RPMI7951 (cell line): Measurements from ENCODE around the gene WDFY2. TPM values are rescaled to one million over a fixed set of nuclear protein-coding genes. Genes with fewer than 3 reads are reported as not detected.
A peak's percentile ranks its signal among the peaks of the same experiment; 100 is the strongest.
"Not testable (repeated sequence)": the region's sequence is repeated elsewhere in the genome, so short reads cannot be mapped to it uniquely, and the experiment has no call there.

Experiments used
- DNase-seq: peaks from one replicate; pipeline ENCODE4 v3.0.0-alpha.2; 2012; ENCODE audit warnings: low read depth
- total RNA-seq: library from RNA; depleted of rRNA; stranded (reverse); fragments of >200 nt; shearing (Covaris generic); gene quantifications from 2 replicates; pipeline ENCODE4 v1.2.3, GENCODE V29; 2014

The WDFY2 gene
- total RNA-seq, 1 experiment from 2014 or later: 3.4 TPM

DNA sequence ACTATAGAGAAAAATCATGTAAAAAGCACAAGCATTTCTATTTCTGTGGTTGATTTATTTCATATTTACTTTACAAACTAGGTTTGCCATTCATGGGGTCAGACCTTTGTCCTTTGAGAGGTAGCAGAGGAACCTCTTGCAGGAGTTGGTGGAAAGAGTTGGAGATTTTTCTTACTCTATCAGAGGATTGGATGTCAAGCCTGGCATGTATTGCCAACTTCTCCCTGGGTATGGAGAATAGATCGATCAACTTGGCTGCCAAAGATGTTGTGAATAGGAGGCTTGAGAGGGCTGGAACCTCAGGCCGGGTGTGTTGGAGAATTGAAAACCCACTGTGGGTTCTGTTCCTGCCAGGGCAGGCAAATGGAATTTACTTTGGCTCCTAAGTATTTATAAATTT lies 81.2 kb downstream of the WDFY2 start:
- no peak for DNase-seq

DNA sequence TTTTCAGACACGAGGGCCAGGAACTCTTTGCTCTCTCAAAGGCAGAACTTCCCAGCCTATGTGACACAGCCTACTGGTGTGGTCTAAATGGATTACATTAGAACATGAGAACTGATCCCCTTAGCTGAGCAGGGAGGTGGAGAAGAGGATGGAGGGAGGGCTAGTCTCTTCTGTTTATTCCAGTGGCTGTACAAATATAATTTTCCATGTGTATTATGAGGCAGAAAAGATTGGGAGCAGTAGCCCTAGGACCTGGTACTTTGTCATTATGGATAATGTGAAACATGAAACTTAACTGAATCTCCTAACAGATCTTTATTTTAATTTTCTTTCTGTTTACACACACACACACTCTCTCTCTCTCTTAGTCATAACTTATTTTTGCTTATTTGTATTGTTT lies 82.1 kb downstream of the WDFY2 start:
- DNase-seq: no peak

DNA sequence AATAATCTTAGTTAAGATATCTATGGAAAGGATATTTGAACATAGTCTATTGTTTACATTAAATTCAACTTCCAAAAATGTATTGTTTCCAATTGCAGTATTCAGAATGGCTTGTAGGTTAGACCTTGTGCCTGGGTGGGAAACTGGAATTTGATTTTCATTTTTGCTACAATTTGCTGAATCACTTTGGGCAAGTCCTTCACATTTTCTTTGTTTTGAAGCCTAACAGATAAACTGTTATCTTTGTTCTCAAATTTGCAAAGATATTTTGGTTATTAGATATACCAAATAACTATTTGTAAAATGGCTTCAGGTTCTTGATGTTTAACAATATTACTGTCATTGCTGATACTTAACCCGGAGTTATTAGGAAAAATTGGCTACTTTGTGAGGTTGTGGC lies 82.6 kb downstream of the WDFY2 start:
- no peak for DNase-seq

DNA sequence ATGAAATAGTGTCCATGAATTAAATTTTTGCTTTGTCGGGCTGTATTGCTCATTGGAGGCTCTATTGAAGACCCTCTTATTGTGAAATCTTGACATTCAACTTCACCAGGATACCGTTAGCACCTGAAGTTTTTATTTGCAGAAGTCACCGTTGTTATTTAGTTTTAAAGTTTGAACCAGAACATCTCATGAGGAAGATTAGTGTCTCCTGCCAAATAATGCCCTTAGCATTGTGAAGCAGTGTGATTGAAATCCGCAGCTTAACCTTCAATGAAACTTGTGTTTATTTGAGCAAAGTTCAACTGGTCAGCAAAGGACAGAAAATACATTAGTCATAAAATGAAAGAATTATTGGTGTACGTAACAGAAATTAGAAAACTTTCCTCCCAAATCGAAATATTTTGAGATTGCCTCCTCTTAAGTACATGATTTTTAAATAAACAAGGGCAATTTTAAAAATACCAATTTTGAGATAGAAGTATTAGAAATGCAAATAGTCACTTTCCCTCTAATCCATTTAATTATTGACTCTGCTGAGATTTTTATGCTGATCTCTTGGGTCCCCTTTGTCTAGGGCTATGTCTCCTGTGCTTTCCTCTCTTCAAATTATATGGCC lies 84.4 kb downstream of the WDFY2 start:
- no peak for DNase-seq

DNA sequence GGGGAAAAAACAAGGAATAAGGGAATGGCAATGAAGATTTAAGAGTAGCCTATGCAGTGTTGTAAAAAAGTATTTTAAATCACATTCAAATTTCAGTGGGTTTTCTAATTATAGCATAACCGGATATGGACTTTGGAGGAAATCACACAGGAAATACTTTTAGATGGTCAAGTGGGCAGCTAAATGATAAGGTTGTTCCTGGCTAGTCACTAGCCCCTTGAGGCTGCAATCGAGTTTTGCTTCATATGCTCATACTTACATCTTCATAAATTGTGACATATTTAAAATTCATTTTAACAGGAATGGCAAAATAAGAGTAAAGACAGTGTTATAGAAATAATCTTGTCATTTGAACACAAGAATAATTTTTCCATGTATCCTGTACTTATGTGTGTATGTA lies 88.9 kb downstream of the WDFY2 start:
- DNase-seq: peak; percentile 20

DNA sequence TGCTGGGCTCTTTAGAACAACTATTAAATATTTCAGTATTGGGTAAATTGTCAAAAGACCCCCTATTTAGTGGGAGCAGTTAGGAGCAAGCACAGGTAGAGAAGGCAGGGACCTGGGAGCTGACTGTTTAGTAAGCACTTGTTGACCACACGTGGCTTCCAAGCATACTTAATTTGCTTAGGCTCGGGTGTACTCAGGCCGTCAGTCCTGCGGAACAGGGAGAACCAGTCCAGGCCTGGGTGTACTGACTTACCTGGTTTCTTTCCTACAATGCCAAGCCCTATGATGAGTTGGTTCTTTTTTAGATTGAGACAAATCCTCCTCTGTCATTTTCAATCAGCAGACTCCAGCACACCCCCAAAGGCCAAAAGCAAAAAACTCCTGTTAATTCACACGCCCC lies 90.0 kb downstream of the WDFY2 start:
- no peak for DNase-seq

DNA sequence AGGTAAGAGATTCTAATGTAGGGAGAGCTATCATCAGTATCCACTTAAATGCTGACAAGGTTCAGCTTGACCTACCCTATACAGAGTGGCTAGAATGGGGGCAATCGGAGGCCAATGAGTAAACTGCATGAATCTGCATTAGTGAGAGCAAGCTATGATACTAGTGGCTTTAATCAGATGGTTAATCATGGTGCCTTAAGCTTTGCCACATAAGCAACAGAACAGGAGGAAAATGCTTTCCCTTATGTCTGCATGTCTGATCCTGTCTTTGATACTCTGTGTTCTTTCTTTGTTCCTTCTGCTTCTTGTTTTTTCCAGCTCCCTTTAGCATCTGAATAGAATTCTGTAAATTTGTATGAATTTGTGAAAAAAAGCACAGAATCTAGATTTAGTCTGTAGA lies 91.1 kb downstream of the WDFY2 start:
- DNase-seq: no peak

DNA sequence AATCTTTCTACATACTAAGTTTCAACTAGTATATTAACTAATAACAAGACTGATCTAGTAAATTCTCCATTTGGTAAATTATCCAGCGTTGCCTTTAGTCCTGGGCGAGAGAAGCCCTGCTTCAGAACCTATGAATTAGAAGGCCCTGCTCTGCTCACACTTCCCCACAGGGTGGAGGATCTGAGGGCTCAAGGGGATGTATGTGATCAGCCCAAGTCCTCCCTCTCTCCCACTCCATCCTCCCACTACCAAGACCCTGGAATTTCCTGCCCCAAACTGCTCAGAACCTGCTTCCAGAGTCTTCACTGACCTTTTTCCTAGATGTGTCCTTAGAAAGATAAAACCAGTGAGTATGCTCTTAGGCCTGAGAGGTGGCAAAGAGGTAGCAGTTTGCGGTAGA lies 91.6 kb downstream of the WDFY2 start:
- DNase-seq: no peak

DNA sequence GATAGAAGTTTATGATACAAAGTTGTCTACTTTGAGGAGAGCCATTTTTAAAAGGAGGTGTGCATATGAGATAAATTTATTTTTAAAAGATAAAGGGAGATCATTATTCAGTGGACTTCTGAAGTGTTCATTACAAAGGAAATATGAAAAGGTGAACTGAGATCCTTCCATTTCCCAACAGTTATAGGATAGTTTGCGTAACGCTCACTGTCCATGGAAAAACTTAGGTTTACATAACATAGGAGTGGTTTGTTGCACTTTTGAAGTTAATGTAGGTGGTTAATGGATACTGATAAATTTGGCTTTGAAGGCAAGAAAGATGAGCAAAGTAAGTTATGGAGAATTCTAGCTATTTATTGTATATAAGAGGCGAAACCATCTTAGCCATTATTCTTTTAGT lies 92.5 kb downstream of the WDFY2 start:
- DNase-seq: no peak

DNA sequence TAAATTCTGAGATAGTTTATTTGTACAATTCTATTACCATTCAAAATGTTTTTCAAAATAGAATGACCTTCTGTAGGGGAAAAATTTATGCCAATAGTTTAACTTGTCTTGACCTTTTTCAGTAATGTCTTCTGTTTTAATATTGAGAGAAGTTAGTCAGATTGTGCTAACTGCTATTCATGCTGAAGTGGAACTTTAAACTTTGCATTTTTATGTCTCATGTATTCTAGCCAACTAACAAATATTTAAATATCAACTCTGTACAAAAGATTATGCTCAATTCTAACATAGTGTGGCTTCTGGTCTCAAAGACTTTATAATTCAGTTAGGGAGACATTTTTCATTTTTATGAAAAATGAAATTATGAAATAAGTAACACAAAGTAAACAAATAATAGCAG lies 94.2 kb downstream of the WDFY2 start:
- DNase-seq: no peak

DNA sequence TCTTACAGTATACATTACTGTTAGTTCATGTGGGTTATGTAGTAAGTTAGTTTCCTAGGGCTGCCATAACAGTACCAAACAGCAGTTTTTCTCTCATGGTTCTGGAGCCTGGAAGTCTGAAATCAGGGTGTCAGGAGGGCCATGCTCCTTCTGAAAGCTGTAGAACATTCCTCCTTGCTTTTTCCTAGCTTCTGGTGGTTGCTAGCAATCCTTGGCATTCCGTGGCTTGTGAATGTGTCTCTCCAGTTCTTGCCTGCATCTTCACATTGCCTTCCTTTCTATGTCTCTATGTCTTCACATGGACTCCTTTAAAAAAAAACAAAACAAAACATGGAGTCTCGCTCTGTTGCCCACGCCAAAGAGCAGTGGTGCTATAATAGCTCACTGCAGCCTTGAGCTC lies 95.4 kb downstream of the WDFY2 start:
- no peak for DNase-seq

DNA sequence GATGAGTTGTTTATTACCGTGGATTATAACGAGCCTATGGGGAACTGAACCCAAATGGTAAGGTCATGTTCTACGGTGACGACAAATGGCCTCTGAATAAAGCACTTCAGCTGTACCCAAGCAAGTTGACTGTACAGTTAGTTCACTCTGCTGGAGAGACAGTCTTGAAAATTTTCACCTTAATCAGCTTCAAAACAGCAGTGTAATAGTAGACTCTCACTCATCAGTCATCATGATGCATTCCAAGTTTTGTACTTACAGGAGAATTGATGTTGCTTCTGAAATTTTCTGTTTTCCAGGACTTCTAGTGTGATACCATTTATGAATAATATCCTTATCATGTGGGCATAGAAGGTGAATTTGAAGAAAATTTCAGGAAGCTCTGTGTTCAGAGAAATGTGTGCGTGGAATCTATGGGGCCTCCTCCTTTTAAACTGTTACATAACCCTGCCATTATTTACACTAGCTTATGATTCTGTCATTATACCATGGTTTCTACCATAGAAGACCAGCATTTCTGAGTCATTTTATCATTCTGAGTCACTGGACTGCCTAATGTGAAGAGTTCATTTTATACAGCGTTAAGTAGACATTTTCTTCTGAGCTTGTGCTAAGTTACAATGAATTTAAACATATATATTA lies 96.9 kb downstream of the WDFY2 start:
- peak; percentile 78 for DNase-seq

DNA sequence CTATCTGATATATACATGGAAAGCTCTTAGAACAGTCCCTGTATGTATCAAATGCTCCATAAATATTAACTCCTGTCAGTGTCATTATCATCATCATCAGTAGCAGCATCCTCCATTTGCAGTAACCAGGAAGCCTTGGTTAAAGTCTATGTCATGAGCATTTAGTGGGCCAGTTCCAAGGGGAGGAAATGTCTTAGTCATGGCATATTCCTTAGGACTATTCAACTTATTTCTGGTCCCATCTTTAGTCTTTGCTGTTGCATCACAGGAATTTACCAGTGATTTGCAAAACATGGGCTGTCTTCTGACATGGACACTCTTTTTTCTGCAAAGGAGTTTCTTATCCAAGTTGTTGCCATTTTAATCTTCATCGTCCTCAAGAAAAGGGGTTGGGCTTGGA lies 98.4 kb downstream of the WDFY2 start:
- peak; percentile 27 for DNase-seq

DNA sequence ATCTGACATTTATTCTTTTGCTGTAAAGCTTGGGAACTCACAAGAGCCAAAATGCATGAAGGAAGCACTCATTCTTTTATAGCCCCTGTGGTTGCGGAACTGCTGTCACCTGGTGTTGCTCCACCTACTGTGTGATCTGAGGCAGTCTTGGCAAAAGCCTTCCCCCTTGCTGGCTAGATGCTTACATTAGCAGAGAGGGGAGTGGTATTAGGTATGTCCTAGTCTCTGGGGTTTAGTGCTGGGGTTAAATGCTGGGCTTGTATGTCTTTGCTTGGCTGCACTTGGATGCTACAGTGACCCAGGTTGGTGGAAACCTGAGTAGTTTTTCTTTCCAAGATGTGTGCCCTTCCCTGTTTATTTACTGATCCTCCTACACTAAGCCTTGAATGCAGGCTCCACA lies 99.3 kb downstream of the WDFY2 start:
- DNase-seq: no peak

DNA sequence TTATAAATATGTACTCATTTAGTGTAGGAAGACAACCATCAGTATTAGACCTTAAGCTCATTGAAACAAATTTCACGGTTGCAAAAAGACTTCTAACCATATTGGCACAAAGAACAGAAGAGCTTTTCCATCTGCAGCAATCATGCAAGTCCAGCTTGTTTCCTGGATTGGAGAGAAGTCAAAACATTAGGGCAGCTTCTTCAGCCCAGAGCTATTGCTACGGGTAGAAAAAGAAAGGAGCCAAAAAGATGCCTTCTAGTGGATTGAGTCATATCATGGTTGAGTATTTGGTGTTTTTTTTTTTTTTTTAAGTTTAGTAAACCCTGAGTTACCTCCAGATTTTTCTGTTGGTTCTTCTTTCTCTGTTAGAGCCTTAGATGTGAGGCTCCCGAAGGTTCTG lies 99.8 kb downstream of the WDFY2 start:
- DNase-seq: peak; percentile 78

DNA sequence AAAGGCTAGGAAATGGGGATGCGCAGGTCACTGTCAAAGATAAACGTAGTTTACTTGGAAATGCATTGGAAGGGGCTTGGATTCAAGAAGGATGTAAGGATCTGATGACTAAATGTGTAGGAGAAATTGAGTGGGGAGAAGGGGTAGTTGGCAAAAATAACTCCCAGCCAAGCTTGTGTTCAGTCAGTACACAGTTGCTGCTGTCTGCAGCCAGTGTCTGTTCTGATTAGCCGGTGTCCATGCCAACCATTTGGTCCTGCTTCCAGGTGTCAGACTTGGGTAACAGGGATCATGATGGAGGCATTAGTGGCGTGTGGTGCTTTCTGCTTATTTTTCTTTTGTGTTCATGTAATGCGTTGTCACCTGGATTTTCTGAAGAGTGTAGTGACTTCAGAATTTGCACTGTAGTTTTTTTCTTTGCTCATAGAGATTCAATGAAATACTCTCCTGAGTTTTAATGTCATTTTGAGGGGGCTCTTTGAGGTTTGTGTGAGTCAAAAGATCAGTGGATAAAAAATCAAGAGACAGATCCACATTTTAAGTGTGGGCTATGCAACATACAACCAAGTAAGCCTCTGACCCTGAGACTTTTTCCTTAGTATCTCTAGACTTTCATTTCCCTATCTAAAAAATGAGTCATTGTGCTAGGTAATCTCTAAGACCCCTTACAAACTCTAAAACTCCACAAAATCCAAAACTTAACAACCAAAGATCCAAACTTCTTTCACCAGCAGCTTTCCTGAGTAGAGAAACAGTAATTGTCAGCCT lies 103.9 kb downstream of the WDFY2 start:
- DNase-seq: no peak

DNA sequence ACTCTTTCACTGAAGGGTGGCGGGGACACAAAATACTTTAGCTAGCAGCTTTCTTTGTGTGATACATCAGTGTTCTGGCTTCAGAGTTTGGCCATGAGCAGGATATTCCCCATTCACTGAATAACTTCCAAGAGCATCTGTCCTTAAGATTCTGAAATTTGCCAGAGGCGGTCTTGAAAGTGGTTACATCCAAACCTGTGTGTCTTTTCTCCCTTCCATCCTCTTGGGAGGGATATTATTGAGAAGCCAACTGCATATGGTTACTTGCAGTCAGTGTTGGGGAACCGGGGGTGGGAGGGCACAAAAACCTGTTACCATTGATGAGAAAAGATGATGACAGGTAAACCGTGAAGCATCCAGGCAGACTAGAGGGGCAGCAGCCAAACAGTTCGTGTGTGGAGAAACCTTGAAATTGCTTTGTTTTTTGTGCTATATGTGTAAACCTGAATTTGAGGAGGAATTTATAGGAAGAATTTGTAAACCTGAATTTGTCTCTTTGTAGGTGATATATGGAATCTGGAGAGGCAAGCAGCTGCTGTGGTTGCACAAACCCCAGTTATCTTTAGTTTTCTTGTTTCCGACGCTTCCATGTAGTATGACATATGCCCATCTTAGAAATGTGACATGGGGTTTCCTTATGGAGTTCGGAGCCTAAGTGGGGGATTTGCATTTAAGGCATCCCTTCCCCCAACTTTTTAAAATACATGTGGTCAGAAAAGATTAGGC lies 104.8 kb downstream of the WDFY2 start:
- DNase-seq: peak; percentile 38

DNA sequence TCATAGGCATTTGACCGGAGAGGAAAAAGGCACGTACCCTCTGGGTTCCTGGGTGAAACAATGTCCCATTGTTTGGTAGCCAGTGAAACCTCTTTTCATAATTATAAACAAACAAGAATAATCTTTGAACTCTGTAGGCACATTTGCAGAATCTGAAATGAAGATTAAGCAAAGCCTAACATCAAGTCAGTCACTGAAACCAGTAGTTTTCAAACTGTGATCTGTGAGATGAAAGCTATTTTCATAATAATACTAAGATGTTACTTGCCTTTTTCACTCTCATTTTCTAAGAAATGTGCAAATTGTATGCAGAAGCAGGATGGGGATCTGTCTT lies 105.4 kb downstream of the WDFY2 start:
- DNase-seq: peak; percentile 23

DNA sequence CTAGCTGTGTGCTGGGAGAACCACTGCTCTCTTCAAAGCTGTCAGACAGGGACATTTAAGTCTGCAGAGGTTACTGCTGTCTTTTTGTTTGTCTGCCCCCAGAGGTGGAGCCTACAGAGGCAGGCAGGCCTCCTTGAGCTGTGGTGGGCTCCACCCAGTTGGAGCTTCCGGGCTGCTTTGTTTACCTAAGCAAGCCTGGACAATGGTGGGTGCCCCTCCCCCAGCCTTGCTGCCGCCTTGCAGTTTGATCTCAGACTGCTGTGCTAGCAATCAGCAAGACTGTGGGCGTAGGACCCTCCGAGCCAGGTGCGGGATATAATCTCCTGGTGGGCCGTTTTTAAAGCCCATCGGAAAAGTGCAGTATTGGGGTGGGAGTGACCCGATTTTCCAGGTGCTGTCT lies 111.4 kb downstream of the WDFY2 start:
- DNase-seq: not testable (repeated sequence)

DNA sequence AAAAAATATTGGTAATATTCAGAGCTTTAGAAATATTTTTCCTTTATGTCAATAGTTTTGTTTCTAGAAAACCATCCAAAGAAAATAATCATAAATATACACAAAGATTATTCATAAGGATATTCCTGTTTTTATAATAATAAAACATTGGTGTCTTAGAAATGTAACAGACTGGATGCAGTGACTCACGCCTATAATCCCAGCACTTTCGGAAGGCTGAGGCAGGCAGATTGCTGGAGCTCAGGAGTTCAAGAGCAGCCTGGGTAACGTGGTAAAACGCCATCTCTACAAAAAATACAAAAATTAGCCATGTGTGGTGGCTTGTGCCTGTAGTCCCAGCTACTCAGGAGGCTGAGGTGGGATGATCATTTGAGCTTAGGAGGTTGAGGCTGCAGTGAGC lies 112.9 kb downstream of the WDFY2 start:
- no peak for DNase-seq

DNA sequence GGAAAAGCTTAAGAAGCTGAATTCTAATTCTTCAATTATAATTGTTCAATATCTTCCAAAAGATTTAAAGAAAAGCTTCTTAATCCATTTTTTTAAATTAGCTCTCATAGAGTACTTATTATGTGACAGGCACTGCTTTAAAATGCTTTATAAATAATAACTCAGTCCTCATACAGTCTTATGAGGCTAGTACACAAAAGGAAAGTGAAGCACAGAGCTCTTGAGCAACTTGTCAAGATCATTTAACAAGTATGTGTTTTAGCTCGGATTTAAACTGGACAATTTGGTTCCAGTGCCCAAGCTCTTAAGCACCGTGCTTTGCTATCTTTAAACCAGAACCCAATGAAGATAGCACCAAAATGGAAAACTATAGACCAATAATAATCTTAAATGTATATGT lies 113.6 kb downstream of the WDFY2 start:
- no peak for DNase-seq

DNA sequence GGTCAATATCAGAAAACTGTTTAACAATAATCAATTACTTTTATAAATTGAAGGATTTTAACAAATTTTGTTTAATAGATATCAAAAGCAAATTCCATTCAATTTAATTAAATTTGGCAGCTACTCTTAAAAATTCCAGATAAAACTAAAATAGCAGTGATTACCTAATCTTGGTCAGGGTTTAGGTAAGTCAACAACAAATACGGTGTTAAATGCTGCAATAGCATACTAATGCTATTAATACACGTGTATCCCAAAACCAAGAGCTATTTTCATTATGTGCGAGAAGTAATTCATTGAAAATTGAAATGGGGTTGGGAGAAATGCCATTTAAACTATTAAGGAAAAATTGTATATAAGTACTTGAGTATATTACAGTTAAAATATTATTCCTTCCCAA lies 114.1 kb downstream of the WDFY2 start:
- no peak for DNase-seq
